NCI-H187 treated with DMSO at 0.1 percent for 48 hours (cell line): ENCODE data around the gene KCNJ9.

Source experiments
- DNase-seq: peaks from one replicate; lab custom pipeline; 2025; lab: John Stamatoyannopoulos, UW

KCNJ9 gene

GRCh38 chr1:160066829-160067745 lies 14.3 kb upstream of the KCNJ9 start:
- no peak for DNase-seq

DNA sequence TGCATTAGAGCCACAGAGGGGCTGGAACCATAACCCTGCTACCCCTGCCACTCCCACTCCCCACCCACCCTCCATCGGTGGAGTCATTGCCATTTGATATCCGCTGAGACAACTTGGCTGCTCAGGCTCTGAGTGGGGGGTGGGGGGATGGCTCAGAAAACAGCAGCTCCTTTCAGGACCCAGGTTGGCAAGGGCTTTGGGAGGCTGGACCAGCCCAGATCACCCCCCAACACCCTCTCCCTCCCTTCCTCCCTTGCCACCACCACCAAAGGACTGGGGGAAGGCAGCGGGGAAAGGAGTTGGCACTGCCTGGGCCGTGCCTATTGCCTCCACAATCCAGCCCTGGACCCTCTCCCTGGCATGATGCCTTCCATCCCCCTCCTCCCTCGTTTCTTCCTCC lies 13.1 kb upstream of the KCNJ9 start:
- no peak for DNase-seq

DNA sequence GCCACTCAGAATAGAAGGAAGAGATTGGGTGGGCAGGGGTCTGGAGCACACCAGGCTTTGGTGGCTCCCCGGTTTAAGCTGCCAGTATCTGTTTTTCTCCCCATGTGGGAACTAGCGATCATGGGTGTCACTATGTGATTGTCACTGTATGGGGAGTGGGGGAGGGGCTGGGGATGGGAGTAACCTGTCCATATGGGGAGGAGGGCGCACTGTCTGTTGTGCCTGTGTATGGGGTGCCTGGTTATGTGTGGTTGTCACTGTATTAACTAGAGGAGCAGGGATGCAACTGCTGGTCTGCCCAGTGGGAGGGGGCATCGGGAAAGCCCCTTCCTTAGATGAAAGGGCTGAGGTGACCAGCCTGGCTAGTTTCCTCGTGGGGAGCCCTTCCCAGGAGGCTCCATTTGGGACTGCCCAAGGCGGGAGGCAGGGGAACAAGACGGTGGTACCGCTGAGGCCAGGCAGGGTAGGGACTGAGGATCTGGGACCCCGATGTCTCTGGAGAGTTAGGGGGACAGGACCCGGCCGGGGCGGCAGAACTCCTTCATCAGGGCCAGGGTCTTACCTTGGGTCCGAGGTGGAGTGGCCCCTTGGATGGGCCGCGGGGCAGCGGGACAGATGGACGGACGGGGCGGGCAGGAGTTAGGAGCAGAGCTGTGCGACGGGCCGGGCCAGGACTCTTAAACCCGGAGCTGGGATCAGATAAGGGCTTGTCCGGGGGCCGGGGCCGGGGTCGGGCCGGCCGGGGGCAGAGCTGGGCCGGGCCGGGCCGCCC lies 11.7 kb upstream of the KCNJ9 start, which contains the start of gene KCNJ10:
KCNJ10 (minus strand) TSS at position 701 of the 772 bp plus-strand sequence. CDS start 27,628 bp downstream, outside the sequence.
- no peak for DNase-seq

GRCh38 chr1:160070243-160071163 lies 10.8 kb upstream of the KCNJ9 start:
- DNase-seq = no peak

GRCh38 chr1:160071289-160071688 lies 10.0 kb upstream of the KCNJ9 start:
- no peak for DNase-seq

DNA sequence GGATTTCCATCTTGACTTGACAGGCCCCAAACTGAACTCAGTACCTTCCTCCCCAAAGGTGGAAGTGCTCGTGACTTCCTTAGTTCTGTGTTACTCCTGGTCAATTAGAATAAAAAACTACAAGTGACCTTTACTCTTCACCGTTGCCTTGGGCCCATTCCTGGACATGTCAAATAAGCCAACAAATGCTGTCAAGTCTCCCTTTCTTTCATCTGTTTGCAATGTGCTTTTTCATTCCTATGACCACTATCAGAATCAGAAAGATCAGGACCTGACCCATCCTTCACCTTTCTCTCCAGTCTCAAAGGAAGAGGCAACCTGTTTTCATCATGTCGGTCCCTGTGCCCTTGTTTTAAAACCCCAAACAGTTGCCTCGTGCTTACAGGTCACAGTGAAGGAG lies 6.5 kb upstream of the KCNJ9 start:
- DNase-seq = no peak

GRCh38 chr1:160075836-160076235 lies 5.5 kb upstream of the KCNJ9 start:
- DNase-seq = no peak

GRCh38 chr1:160076295-160076694 lies 5.0 kb upstream of the KCNJ9 start:
- no peak for DNase-seq

- DNase-seq = no peak
Measured at GRCh38 chr1:160077486-160077885, 3.9 kb upstream of the KCNJ9 start.

GRCh38 chr1:160078512-160079195 lies 2.7 kb upstream of the KCNJ9 start:
- peak; percentile 17 for DNase-seq

- DNase-seq = no peak
Measured at GRCh38 chr1:160079448-160079847, 1.9 kb upstream of the KCNJ9 start.

DNA sequence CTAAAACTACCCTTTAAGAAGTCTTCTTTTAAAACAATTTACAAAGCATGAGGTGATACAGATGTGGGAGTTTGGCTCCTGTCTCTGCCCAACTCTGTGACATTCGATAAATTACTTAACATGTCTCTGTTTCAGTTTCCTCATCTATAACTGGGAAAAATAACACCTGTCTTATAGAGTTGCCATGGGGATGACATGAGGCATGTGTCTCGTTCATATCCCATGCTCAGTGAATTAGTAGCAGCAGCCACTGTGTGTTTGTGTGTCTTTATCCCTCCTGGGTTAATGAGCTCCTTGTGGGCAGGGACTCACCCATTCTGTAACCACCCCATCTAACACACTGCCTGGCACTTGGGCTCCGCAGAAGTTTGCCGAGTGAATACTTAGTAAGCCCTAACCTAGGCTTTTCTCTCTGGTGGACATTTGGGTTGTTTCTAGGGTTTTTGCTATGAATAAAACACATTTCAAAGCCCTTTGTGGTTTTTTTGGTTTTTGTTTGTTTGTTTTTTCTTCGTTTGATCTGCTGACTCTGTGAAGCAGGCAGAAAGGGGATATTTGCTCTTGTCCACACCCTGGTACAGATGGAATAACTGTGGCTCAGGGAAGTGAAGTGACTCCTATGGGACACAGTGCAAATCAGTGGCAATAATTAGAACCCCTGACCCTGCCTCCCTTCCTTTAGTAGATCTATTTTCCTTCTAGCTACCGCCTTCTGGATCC lies 797 bp upstream of the KCNJ9 start:
- no peak for DNase-seq

- no peak for DNase-seq
Measured at GRCh38 chr1:160082487-160082886, 1.1 kb downstream of the KCNJ9 start.

DNA sequence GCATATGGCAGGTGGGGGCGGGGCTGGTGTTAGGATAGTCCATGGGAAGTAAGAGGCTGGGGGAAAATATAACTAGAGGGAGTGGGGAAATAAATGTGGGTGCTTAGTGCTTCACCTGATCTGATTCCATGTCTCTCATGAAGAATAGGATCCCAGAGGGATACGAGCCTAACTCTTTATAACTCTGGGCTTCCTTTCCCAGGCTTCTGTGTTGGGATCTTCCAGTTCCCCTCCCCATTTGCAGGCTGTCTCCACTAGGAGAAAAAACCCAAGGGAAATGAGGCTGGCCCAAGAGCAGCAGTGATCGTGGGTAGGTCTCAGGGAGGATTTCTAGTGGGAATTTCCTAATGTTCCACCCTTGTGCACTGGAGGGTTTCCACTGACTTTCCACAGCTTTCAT lies 1.6 kb downstream of the KCNJ9 start:
- no peak for DNase-seq

DNA sequence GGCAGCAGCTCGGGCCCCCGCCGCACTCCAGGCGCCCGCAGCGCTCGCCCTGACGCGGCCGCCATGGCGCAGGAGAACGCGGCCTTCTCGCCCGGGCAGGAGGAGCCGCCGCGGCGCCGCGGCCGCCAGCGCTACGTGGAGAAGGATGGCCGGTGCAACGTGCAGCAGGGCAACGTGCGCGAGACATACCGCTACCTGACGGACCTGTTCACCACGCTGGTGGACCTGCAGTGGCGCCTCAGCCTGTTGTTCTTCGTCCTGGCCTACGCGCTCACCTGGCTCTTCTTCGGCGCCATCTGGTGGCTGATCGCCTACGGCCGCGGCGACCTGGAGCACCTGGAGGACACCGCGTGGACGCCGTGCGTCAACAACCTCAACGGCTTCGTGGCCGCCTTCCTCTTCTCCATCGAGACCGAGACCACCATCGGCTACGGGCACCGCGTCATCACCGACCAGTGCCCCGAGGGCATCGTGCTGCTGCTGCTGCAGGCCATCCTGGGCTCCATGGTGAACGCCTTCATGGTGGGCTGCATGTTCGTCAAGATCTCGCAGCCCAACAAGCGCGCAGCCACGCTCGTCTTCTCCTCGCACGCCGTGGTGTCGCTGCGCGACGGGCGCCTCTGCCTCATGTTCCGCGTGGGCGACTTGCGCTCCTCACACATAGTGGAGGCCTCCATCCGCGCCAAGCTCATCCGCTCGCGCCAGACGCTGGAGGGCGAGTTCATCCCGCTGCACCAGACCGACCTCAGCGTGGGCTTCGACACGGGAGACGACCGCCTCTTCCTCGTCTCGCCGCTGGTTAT lies 2.8 kb downstream of the KCNJ9 start:
- peak; percentile 61 for DNase-seq

- DNase-seq = no peak
Measured at GRCh38 chr1:160084771-160085321, 3.5 kb downstream of the KCNJ9 start.

DNA sequence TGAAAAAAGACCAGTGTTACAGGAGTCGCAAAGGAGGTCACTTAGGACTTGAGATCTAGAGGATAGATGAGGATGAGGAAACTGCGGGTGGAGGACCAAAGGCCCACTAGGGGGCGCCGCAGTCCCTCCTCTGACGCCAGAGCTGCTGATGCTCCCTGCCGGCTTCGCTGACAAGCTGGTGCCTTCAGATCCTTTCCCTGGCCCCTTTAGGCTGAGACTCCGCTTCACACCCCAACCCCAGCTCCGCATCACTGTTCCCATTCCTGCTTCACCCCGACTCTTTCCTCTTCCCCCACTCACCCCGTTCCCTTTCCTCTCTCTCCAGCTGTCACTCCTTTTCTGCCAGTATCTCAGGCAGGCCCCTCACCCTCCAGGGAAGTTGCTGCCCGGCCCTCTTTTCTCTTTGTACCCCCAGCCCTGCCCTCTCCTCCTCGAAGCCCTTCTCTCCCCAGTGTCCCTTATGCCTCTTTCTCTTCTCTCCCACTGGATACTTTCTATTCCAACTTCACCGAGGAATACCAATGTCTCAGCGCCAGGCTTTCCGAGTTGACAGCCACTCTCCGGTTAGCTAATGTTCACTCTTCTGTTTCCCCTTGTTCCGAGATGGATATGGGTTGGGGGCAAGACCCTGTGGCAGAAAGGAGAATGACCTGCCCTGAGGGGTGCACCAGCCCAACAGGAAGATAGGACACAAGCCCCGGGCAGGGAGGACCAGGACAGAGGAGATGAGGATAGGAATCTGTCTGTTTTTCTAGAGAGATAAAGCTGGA lies 4.5 kb downstream of the KCNJ9 start:
- DNase-seq = peak; percentile 25

DNA sequence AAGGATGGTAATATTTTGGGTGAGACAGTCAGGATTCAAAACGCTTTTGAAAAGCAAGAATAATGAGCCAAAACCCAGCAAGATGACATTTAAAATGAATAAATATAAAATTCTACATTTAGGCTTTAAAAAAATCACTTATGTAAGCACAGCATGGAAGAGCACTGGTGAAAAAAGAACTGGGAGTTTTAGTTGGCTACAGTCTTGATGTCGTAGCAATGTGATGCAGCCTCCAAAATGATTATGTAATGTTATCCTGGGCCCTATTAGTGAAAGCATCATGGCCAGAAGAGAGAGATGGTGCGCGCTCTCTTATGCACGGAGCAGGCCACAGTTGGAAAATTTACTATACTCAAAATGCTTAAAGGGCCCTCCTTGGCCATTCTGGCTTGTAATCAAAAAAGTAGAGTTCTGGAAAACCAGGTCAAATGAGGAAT lies 5.1 kb downstream of the KCNJ9 start:
- DNase-seq = no peak
